Measurements from ENCODE around the gene CTIF. TPM values are rescaled to one million over a fixed set of nuclear protein-coding genes. Genes with fewer than 3 reads are reported as not detected.

CTIF gene
- total and polyA plus RNA-seq, 2 experiments from 2014 or later: 8.6 to 14.4 TPM

DNA sequence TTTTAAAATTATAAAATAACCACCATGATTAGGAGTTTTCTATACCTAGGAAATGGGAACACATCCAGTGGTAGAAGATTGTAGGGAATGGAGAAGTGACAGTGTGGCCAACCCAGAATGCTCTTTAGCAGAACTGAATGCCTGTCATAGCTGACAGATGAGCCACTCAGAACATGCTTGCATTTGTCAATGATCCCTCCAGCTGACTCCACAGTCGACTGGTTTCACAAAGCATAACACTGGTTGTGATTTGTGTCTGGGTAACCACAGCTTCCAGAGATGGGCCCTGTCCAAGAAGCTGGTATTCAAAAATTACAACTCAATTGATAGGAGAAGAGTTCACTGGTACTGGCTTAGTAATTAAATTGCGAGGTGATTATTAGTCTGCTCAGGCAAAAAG lies 9.0 kb upstream of the CTIF start:
- Histone ChIP-seq H3K4me1 (ENCODE audit: insufficient read depth) (peaks cover 7% of the 10 kb centered on the region; the same call in 1 of the 2 replicates), H3K79me2 (replicated peaks; ENCODE audit: insufficient read depth) (no peaks in the 10 kb centered on the region), H3K9me2 (ENCODE audit: insufficient read depth) (no peaks in the 10 kb centered on the region), H3K4me3 (no peak overlapping the region), H2AFZ (no peak overlapping the region), H3K4me2 (no peak overlapping the region), H3K36me3 (ENCODE audit: insufficient read depth) (no peaks in the 10 kb centered on the region), H4K20me1 (replicated peaks; ENCODE audit: insufficient read depth) (no peaks in the 10 kb centered on the region), H3K27me3 (ENCODE audit: insufficient read depth) (no peaks in the 10 kb centered on the region), H3F3A (replicated peaks; ENCODE audit: low read depth) (no peaks in the 10 kb centered on the region), H3K27ac (ENCODE audit: low read depth) (no peak overlapping the region)
- Mint-ChIP-seq H3K4me1 (peaks cover 5% of the 10 kb centered on the region), H3K27me3 (ENCODE audit: insufficient read depth, low read depth, poor library complexity) (peaks cover 5% of the 10 kb centered on the region), H3K27ac (no peak overlapping the region), H3K36me3 (ENCODE audit: low read depth) (no peaks in the 10 kb centered on the region), H3K9me3 (no peaks in the 10 kb centered on the region), H3K4me3 (no peak overlapping the region)
- DNase-seq (ENCODE audit: low spot score): no peak
- TF ChIP-seq EZH2 (IDR thresholded peaks at IDR 0.05; ENCODE audit: low read depth, unreplicated experiment) (no peak), ZNF114 (CRISPR knock-in tag; IDR thresholded peaks at IDR 0.05) (no peak), EZH2phosphoT487 (IDR thresholded peaks at IDR 0.05; ENCODE audit: unreplicated experiment) (no peak), ZNF331 (CRISPR knock-in tag; IDR thresholded peaks at IDR 0.05; ENCODE audit: low read depth) (no peak), STAT1 (IDR thresholded peaks at IDR 0.05; ENCODE audit: unreplicated experiment) (no peak), CREB1 (CRISPR knock-in tag; IDR thresholded peaks at IDR 0.05; ENCODE audit: low read depth) (no peak), JUNB (IDR thresholded peaks at IDR 0.05; ENCODE audit: unreplicated experiment) (no peak), NANOG (IDR thresholded peaks at IDR 0.05; ENCODE audit: borderline replicate concordance) (no peak), POLR2AphosphoS5 (IDR thresholded peaks at IDR 0.05; ENCODE audit: low read depth) (no peak)
- TF ChIP-seq, protein P1, sequence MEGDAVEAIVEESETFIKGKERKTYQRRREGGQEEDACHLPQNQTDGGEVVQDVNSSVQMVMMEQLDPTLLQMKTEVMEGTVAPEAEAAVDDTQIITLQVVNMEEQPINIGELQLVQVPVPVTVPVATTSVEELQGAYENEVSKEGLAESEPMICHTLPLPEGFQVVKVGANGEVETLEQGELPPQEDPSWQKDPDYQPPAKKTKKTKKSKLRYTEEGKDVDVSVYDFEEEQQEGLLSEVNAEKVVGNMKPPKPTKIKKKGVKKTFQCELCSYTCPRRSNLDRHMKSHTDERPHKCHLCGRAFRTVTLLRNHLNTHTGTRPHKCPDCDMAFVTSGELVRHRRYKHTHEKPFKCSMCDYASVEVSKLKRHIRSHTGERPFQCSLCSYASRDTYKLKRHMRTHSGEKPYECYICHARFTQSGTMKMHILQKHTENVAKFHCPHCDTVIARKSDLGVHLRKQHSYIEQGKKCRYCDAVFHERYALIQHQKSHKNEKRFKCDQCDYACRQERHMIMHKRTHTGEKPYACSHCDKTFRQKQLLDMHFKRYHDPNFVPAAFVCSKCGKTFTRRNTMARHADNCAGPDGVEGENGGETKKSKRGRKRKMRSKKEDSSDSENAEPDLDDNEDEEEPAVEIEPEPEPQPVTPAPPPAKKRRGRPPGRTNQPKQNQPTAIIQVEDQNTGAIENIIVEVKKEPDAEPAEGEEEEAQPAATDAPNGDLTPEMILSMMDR (conservative IDR thresholded peaks at IDR 0.05; ENCODE audit: low read depth in 2 of 2): no peak
- TF ChIP-seq, protein P2, sequence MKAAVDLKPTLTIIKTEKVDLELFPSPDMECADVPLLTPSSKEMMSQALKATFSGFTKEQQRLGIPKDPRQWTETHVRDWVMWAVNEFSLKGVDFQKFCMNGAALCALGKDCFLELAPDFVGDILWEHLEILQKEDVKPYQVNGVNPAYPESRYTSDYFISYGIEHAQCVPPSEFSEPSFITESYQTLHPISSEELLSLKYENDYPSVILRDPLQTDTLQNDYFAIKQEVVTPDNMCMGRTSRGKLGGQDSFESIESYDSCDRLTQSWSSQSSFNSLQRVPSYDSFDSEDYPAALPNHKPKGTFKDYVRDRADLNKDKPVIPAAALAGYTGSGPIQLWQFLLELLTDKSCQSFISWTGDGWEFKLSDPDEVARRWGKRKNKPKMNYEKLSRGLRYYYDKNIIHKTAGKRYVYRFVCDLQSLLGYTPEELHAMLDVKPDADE (IDR thresholded peaks at IDR 0.05): no peak
- TF ChIP-seq, protein P3, sequence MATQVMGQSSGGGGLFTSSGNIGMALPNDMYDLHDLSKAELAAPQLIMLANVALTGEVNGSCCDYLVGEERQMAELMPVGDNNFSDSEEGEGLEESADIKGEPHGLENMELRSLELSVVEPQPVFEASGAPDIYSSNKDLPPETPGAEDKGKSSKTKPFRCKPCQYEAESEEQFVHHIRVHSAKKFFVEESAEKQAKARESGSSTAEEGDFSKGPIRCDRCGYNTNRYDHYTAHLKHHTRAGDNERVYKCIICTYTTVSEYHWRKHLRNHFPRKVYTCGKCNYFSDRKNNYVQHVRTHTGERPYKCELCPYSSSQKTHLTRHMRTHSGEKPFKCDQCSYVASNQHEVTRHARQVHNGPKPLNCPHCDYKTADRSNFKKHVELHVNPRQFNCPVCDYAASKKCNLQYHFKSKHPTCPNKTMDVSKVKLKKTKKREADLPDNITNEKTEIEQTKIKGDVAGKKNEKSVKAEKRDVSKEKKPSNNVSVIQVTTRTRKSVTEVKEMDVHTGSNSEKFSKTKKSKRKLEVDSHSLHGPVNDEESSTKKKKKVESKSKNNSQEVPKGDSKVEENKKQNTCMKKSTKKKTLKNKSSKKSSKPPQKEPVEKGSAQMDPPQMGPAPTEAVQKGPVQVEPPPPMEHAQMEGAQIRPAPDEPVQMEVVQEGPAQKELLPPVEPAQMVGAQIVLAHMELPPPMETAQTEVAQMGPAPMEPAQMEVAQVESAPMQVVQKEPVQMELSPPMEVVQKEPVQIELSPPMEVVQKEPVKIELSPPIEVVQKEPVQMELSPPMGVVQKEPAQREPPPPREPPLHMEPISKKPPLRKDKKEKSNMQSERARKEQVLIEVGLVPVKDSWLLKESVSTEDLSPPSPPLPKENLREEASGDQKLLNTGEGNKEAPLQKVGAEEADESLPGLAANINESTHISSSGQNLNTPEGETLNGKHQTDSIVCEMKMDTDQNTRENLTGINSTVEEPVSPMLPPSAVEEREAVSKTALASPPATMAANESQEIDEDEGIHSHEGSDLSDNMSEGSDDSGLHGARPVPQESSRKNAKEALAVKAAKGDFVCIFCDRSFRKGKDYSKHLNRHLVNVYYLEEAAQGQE (IDR thresholded peaks at IDR 0.05; ENCODE audit: unreplicated experiment): no peak
- TF ChIP-seq, protein P4, sequence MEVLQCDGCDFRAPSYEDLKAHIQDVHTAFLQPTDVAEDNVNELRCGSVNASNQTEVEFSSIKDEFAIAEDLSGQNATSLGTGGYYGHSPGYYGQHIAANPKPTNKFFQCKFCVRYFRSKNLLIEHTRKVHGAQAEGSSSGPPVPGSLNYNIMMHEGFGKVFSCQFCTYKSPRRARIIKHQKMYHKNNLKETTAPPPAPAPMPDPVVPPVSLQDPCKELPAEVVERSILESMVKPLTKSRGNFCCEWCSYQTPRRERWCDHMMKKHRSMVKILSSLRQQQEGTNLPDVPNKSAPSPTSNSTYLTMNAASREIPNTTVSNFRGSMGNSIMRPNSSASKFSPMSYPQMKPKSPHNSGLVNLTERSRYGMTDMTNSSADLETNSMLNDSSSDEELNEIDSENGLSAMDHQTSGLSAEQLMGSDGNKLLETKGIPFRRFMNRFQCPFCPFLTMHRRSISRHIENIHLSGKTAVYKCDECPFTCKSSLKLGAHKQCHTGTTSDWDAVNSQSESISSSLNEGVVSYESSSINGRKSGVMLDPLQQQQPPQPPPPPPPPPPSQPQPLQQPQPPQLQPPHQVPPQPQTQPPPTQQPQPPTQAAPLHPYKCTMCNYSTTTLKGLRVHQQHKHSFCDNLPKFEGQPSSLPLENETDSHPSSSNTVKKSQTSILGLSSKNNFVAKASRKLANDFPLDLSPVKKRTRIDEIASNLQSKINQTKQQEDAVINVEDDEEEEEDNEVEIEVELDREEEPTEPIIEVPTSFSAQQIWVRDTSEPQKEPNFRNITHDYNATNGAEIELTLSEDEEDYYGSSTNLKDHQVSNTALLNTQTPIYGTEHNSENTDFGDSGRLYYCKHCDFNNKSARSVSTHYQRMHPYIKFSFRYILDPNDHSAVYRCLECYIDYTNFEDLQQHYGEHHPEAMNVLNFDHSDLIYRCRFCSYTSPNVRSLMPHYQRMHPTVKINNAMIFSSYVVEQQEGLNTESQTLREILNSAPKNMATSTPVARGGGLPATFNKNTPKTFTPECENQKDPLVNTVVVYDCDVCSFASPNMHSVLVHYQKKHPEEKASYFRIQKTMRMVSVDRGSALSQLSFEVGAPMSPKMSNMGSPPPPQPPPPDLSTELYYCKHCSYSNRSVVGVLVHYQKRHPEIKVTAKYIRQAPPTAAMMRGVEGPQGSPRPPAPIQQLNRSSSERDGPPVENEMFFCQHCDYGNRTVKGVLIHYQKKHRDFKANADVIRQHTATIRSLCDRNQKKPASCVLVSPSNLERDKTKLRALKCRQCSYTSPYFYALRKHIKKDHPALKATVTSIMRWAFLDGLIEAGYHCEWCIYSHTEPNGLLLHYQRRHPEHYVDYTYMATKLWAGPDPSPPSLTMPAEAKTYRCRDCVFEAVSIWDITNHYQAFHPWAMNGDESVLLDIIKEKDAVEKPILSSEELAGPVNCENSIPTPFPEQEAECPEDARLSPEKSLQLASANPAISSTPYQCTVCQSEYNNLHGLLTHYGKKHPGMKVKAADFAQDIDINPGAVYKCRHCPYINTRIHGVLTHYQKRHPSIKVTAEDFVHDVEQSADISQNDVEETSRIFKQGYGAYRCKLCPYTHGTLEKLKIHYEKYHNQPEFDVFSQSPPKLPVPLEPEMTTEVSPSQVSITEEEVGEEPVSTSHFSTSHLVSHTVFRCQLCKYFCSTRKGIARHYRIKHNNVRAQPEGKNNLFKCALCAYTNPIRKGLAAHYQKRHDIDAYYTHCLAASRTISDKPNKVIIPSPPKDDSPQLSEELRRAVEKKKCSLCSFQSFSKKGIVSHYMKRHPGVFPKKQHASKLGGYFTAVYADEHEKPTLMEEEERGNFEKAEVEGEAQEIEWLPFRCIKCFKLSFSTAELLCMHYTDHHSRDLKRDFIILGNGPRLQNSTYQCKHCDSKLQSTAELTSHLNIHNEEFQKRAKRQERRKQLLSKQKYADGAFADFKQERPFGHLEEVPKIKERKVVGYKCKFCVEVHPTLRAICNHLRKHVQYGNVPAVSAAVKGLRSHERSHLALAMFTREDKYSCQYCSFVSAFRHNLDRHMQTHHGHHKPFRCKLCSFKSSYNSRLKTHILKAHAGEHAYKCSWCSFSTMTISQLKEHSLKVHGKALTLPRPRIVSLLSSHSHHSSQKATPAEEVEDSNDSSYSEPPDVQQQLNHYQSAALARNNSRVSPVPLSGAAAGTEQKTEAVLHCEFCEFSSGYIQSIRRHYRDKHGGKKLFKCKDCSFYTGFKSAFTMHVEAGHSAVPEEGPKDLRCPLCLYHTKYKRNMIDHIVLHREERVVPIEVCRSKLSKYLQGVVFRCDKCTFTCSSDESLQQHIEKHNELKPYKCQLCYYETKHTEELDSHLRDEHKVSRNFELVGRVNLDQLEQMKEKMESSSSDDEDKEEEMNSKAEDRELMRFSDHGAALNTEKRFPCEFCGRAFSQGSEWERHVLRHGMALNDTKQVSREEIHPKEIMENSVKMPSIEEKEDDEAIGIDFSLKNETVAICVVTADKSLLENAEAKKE (CRISPR knock-in tag; IDR thresholded peaks at IDR 0.05): no peak
- no peak for ATAC-seq
